Measurements from ENCODE around the gene PCYT1B. TPM values are rescaled to one million over a fixed set of nuclear protein-coding genes. Genes with fewer than 3 reads are reported as not detected.
A peak's percentile ranks its signal among the peaks of the same experiment; 100 is the strongest.

Gene PCYT1B
- total and polyA plus RNA-seq, 2 of the 13 experiments (the other 11 are each of a cell fraction or from before 2014, with no cell fraction given): 6.1 to 9.2 TPM

DNA sequence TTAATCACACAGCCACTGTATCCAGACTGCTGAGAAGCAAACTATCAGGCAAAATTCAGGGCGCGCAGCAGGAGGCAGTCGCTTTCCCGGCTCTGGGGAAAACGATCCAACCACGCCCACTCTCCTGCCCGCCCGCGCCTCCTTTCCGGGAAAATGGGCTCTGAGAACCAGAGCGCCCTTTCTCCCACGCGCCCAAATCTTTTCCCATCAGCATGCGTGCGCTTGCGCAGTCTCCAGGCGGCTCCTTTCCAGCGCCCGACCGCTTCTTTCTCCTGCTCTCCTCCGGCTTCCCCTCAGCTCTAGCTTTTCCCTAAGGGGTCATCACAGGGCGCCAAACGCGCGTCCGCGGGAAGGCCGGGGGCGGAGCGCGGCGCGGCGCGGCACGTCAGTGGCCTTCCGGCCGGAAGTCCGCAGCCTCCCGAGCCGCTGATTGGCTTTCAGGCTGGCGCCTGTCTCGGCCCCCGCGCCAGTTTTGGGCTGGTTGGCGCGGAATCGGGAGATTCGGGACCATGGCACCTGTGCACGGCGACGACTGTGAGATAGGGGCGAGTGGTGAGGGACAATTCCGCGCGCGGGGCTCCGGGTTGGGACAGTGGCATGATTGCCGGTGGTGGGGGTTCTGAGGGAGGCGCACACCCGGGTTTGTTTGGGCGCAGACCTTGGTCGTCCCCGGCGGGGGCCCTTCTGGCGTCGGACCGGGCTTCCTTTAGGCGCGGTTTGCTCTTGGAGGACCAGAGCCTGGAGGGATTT is 46.5 kb upstream of the PCYT1B start, which contains the start of gene POLA1 (continued):
- TF ChIP-seq, protein P1, sequence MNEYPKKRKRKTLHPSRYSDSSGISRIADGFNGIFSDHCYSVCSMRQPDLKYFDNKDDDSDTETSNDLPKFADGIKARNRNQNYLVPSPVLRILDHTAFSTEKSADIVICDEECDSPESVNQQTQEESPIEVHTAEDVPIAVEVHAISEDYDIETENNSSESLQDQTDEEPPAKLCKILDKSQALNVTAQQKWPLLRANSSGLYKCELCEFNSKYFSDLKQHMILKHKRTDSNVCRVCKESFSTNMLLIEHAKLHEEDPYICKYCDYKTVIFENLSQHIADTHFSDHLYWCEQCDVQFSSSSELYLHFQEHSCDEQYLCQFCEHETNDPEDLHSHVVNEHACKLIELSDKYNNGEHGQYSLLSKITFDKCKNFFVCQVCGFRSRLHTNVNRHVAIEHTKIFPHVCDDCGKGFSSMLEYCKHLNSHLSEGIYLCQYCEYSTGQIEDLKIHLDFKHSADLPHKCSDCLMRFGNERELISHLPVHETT (CRISPR knock-in tag; conservative IDR thresholded peaks at IDR 0.05): no peak
- TF ChIP-seq MXI1 (IDR thresholded peaks at IDR 0.05; ENCODE audit: borderline replicate concordance, low read depth, low read length): peak; percentile 60; the same call in 1 of the 3 replicates
- TF ChIP-seq YY1 (IDR thresholded peaks at IDR 0.05; ENCODE audit: insufficient read depth, insufficient replicate concordance, low read depth, low read length): peak; percentile 40
- TF ChIP-seq, protein P2, sequence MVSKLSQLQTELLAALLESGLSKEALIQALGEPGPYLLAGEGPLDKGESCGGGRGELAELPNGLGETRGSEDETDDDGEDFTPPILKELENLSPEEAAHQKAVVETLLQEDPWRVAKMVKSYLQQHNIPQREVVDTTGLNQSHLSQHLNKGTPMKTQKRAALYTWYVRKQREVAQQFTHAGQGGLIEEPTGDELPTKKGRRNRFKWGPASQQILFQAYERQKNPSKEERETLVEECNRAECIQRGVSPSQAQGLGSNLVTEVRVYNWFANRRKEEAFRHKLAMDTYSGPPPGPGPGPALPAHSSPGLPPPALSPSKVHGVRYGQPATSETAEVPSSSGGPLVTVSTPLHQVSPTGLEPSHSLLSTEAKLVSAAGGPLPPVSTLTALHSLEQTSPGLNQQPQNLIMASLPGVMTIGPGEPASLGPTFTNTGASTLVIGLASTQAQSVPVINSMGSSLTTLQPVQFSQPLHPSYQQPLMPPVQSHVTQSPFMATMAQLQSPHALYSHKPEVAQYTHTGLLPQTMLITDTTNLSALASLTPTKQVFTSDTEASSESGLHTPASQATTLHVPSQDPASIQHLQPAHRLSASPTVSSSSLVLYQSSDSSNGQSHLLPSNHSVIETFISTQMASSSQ (IDR thresholded peaks at IDR 0.05; ENCODE audit: low read depth): no peak
- TF ChIP-seq, protein P2 (CRISPR knock-in tag; IDR thresholded peaks at IDR 0.05; ENCODE audit: borderline replicate concordance): peak; percentile 42; the same call in 1 of the 2 replicates
- no peak for TF ChIP-seq NR2F2 (IDR thresholded peaks at IDR 0.05; ENCODE audit: borderline replicate concordance, low read depth)
- no peak for TF ChIP-seq RBAK (CRISPR knock-in tag; IDR thresholded peaks at IDR 0.05)
- TF ChIP-seq MYC (CRISPR knock-in tag; IDR thresholded peaks at IDR 0.05; ENCODE audit: borderline replicate concordance): peak; percentile 74
- 0 out of 2 replicates have a peak, but pooled peaks have one; percentile 28 for TF ChIP-seq ZNF670 (CRISPR knock-in tag; IDR thresholded peaks at IDR 0.05; ENCODE audit: borderline replicate concordance)
- TF ChIP-seq ZNF317 (CRISPR knock-in tag; IDR thresholded peaks at IDR 0.05): no peak
- no peak for TF ChIP-seq KAT7 (CRISPR knock-in tag; IDR thresholded peaks at IDR 0.05; ENCODE audit: borderline replicate concordance)
- no peak for TF ChIP-seq FOXP1 (IDR thresholded peaks at IDR 0.05)
- TF ChIP-seq FOXP1 (CRISPR knock-in tag; IDR thresholded peaks at IDR 0.05): no peak
- TF ChIP-seq ZFP82 (CRISPR knock-in tag; IDR thresholded peaks at IDR 0.05; ENCODE audit: borderline replicate concordance): peak; percentile 55; the same call in 1 of the 2 replicates
- TF ChIP-seq ZKSCAN5 (CRISPR knock-in tag; IDR thresholded peaks at IDR 0.05): no peak
- TF ChIP-seq MED13 (CRISPR knock-in tag; IDR thresholded peaks at IDR 0.05): no peak
- TF ChIP-seq ZBTB42 (CRISPR knock-in tag; IDR thresholded peaks at IDR 0.05): no peak
- peak; percentile 40; the same call in 1 of the 2 replicates for TF ChIP-seq ZNF766 (CRISPR knock-in tag; IDR thresholded peaks at IDR 0.05; ENCODE audit: borderline replicate concordance)
- no peak; the same call in 1 of the 2 replicates for TF ChIP-seq ZFP90 (CRISPR knock-in tag; IDR thresholded peaks at IDR 0.05; ENCODE audit: borderline replicate concordance)
- TF ChIP-seq, protein P3, sequence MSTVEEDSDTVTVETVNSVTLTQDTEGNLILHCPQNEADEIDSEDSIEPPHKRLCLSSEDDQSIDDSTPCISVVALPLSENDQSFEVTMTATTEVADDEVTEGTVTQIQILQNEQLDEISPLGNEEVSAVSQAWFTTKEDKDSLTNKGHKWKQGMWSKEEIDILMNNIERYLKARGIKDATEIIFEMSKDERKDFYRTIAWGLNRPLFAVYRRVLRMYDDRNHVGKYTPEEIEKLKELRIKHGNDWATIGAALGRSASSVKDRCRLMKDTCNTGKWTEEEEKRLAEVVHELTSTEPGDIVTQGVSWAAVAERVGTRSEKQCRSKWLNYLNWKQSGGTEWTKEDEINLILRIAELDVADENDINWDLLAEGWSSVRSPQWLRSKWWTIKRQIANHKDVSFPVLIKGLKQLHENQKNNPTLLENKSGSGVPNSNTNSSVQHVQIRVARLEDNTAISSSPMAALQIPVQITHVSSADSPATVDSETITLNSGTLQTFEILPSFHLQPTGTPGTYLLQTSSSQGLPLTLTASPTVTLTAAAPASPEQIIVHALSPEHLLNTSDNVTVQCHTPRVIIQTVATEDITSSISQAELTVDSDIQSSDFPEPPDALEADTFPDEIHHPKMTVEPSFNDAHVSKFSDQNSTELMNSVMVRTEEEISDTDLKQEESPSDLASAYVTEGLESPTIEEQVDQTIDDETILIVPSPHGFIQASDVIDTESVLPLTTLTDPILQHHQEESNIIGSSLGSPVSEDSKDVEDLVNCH (CRISPR knock-in tag; IDR thresholded peaks at IDR 0.05): no peak
- TF ChIP-seq ZNF891 (CRISPR knock-in tag; IDR thresholded peaks at IDR 0.05): peak; percentile 67; the same call in 1 of the 2 replicates
- no peak for TF ChIP-seq ZNF20 (CRISPR knock-in tag; IDR thresholded peaks at IDR 0.05)
- TF ChIP-seq ZNF224 (CRISPR knock-in tag; IDR thresholded peaks at IDR 0.05): no peak

Measured in HepG2 (cell line).